Activated CD8-positive, alpha-beta T cell treated with anti-CD3 and anti-CD28 coated beads for 36 hours (primary cell): ENCODE measurements around the gene PGS1. TPM values are rescaled to one million over a fixed set of nuclear protein-coding genes. Genes with fewer than 3 reads are reported as not detected.

Experiments
- ATAC-seq: fragments of 200-7000 bp; cut with Tn5 transposase; one replicate; pipeline ENCODE4 v1.10.0; 2021; ENCODE audit warnings: mild to moderate bottlenecking, moderate library complexity
- CTCF ChIA-PET: fragments of 350-600 bp; sonication (Branson Sonifier 250); formaldehyde crosslinking; loops from one replicate; lab custom pipeline; 2021; ENCODE audit warnings: antibody characterized with exemption; lab: Charles Lee
- POLR2A ChIA-PET: fragments of 350-600 bp; sonication (Branson Sonifier 250); formaldehyde crosslinking; loops from one replicate; lab custom pipeline; 2021; ENCODE audit warnings: antibody characterized with exemption; lab: Charles Lee
- DNase-seq: peaks from one replicate; pipeline ENCODE4 v3.0.0-alpha.2; 2020
- H3K27ac Mint-ChIP-seq: one replicate; pipeline ENCODE4 v1.8.0; 2021; ENCODE audit warnings: mild to moderate bottlenecking, mixed read lengths
- H3K27me3 Mint-ChIP-seq: one replicate; pipeline ENCODE4 v1.8.0; 2021; ENCODE audit warnings: mixed read lengths
- H3K36me3 Mint-ChIP-seq: one replicate; pipeline ENCODE4 v1.8.0; 2021; ENCODE audit warnings: low read depth, mixed read lengths
- H3K4me1 Mint-ChIP-seq: one replicate; pipeline ENCODE4 v1.8.0; 2021; ENCODE audit warnings: low read depth, mixed read lengths
- H3K4me3 Mint-ChIP-seq: one replicate; pipeline ENCODE4 v1.8.0; 2021; ENCODE audit warnings: mild to moderate bottlenecking, moderate library complexity, mixed read lengths
- H3K9me3 Mint-ChIP-seq: one replicate; pipeline ENCODE4 v1.8.0; 2021; ENCODE audit warnings: mixed read lengths
- CTCF ChIP-seq: fragments of 200-600 bp; IDR thresholded peaks from one replicate; pipeline ENCODE4 v1.8.0; 2022; ENCODE audit warnings: antibody characterized with exemption, mild to moderate bottlenecking
- intact Hi-C: fragments of 100-400 bp; cut with micrococcal nuclease; formaldehyde crosslinking; loops from one replicate; pipeline ENCODE4 v1.10.0; 2022
- total RNA-seq, 2 experiments: library from RNA; stranded (reverse); gene quantifications; one replicate each; pipeline ENCODE4 v1.2.3, GENCODE V29; 2021

PGS1 gene
- total RNA-seq, 2 experiments from 2014 or later = 42.1 to 43.3 TPM

DNA sequence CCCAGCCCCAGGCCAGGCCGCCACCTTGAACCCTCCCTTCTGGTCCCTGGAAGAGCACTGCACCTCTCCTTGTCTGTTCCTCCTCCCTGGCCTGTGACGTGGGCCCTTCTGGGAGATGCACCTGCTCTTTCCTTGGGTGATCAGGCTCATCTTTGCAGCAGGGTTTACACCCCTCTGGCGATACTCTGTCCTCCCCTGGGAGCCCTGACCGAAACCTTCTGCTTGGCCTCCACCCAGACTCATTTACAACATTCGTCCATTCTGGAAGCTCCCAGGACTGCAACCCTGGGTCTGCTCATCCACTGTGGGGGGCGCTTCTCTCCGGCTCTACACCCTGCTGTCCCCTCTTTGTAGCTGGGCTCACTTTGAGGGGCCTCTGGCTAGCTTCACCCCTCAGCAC lies 73.3 kb downstream of the PGS1 start:
- H3K4me1 Mint-ChIP-seq = no peaks in the 10 kb centered on the region

DNA sequence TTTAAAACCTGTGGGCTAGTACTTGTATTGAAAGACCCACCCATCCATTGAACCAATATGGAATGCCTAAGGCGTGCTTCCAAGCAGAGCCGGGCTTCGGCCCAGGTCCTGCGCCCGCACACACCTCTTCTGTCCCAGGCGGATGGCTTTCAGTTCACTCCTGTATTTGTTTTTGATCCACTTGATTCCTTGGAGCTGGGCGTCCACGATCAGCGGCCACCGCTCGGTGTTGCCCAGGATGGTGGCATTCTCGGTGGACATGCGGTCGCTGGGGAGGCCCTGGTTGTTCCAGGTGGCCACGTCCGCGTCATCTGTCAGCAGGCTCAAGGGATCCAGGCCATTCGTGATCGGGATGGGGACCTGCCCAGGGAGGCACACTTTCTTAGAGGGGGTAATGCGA lies 75.9 kb downstream of the PGS1 start:
- no peaks in the 10 kb centered on the region for H3K9me3 Mint-ChIP-seq
- H3K27ac Mint-ChIP-seq = no peak overlapping the region
- no peak overlapping the region for H3K4me3 Mint-ChIP-seq
- no peaks in the 10 kb centered on the region for H3K36me3 Mint-ChIP-seq
- H3K4me1 Mint-ChIP-seq = no peaks in the 10 kb centered on the region
- no peaks in the 10 kb centered on the region for H3K27me3 Mint-ChIP-seq
- ATAC-seq (no peak), DNase-seq (no peak)
- CTCF ChIA-PET = interaction anchor here (1.7 kb wide), 1 partner anchor 9 kb away, joined by 5 read pairs; no protein-coding TSS in a partner anchor
- TF ChIP-seq CTCF = no peak
- POLR2A ChIA-PET = no interaction called here
- intact Hi-C loops = no loop called here

More for the DNA sequence above, 73.3 kb downstream of the PGS1 start:
- intact Hi-C loops = no loop called here
- Mint-ChIP-seq H3K27me3 (no peaks in the 10 kb centered on the region), H3K27ac (no peak overlapping the region), H3K9me3 (no peaks in the 10 kb centered on the region), H3K4me3 (no peak overlapping the region), H3K36me3 (no peaks in the 10 kb centered on the region)
- TF ChIP-seq CTCF = no peak
- ATAC-seq = no peak
- POLR2A ChIA-PET = no interaction called here
- CTCF ChIA-PET = no interaction called here
- DNase-seq = no peak

DNA sequence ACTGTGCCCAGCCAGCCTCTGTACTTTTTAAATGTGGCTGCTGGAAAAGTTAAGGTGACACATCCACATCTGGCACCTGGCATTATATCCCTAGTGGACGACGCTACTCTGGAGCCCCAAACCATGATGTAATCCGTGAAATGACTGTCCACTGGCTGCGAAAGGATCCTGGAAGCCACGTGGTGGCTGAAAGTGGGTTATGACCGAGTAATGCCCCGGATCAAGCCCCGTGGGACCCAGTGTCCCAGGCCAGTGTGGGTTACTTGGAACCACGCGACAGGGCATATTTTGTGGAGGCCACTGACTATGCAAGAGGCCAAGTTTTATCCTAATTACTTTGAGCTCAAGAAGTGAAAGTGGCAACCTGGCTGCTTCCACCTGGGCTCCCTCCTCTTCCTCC lies 79.6 kb downstream of the PGS1 start:
- H3K4me1 Mint-ChIP-seq = no peaks in the 10 kb centered on the region
- intact Hi-C loops = no loop called here
- H3K36me3 Mint-ChIP-seq = no peaks in the 10 kb centered on the region
- no peaks in the 10 kb centered on the region for H3K9me3 Mint-ChIP-seq
- ATAC-seq (no peak), DNase-seq (no peak)
- CTCF ChIA-PET = interaction anchor here (2.1 kb wide), 1 partner anchor 13 kb away, joined by 5 read pairs; no protein-coding TSS in a partner anchor
- no peaks in the 10 kb centered on the region for H3K27me3 Mint-ChIP-seq
- no peak for TF ChIP-seq CTCF
- H3K27ac Mint-ChIP-seq = no peak overlapping the region
- no peak overlapping the region for H3K4me3 Mint-ChIP-seq
- POLR2A ChIA-PET = no interaction called here

DNA sequence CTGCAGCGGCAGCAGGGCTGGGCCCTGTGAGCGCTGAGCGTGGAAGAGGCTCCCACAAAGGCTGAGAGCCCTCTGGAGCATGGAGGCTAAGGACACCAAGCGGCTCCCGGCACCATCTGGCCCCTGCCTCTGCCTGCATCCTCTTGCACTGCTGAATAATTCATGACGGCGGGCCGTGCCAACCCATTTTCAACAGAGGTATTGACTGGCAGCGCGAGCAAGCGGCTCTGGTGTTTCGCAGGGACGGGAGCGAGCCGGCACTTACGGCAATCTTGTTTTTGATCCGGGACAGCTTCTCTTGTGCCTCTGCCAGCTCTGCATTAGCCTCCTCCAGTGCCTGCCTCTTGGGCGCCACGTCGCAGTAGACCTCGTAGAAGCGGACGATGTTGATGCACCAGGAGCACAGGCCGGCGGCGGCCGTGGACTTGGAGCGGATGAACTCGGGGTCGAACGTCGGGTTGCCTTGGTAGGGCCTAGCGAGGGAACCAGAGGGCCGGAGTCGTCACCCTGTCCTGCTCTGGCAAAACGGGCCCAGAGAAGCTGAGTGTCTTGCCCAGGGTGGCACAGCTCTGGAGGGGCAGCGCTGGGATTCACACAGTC lies 80.4 kb downstream of the PGS1 start:
- DNase-seq (no peak), ATAC-seq (no peak)
- intact Hi-C loops = no loop called here
- no peaks in the 10 kb centered on the region for H3K9me3 Mint-ChIP-seq
- H3K27ac Mint-ChIP-seq = no peak overlapping the region
- ChIA-PET CTCF (interaction anchor here (2.1 kb wide), 1 partner anchor 13 kb away, joined by 5 read pairs; no protein-coding TSS in a partner anchor), POLR2A (no interaction called here)
- no peak for TF ChIP-seq CTCF
- H3K36me3 Mint-ChIP-seq = no peaks in the 10 kb centered on the region
- no peaks in the 10 kb centered on the region for H3K4me1 Mint-ChIP-seq
- H3K27me3 Mint-ChIP-seq = no peaks in the 10 kb centered on the region
- H3K4me3 Mint-ChIP-seq = no peak overlapping the region

- H3K27me3 Mint-ChIP-seq = no peaks in the 10 kb centered on the region
- no peak for TF ChIP-seq CTCF
- H3K27ac Mint-ChIP-seq = no peak overlapping the region
- no peak overlapping the region for H3K4me3 Mint-ChIP-seq
- H3K4me1 Mint-ChIP-seq = no peaks in the 10 kb centered on the region
- H3K36me3 Mint-ChIP-seq = no peaks in the 10 kb centered on the region
- POLR2A ChIA-PET = no interaction called here
- ATAC-seq = no peak
- no peak for DNase-seq
- intact Hi-C loops = no loop called here
- H3K9me3 Mint-ChIP-seq = no peaks in the 10 kb centered on the region
- CTCF ChIA-PET = no interaction called here
These were observed 81.2 kb downstream of the PGS1 start for GRCh38 chr17:78459696-78460095.
